HG03354 (cell line): ENCODE results near the gene PHLPP1.

Experiments
- ATAC-seq: cut with Tn5 transposase; IDR thresholded peaks from one replicate; pipeline ENCODE4 v1.9.1; 2021; ENCODE audit warnings: mild to moderate bottlenecking; ENCODE audit not compliant: unreplicated experiment, poor library complexity, severe bottlenecking

The PHLPP1 gene

DNA sequence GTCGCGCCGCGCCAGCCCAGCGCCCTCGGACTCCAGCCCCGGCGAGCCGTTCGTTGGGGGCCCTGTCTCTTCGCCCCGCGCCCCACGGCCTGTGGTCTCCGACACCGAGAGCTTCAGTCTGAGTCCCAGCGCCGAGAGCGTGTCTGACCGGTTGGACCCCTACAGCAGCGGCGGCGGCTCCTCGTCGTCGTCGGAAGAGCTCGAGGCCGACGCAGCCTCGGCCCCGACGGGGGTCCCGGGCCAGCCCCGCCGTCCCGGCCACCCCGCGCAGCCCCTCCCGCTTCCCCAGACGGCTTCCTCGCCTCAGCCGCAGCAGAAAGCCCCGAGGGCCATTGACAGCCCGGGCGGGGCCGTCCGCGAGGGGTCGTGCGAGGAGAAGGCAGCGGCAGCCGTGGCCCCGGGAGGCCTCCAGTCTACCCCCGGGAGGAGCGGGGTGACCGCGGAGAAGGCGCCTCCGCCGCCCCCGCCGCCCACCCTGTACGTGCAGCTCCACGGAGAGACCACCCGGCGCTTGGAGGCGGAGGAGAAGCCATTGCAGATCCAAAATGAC is 1.4 kb downstream of the PHLPP1 start:
- ATAC-seq, result peak; percentile 33

- no peak for ATAC-seq
Observed at GRCh38 chr18:62717169-62717924, 2.0 kb downstream of the PHLPP1 start.

- ATAC-seq, result no peak
Observed at GRCh38 chr18:62717925-62718800, 2.8 kb downstream of the PHLPP1 start.

- no peak for ATAC-seq
Observed at GRCh38 chr18:62720048-62720447, 4.7 kb downstream of the PHLPP1 start.

- ATAC-seq, result no peak
Observed at GRCh38 chr18:62720766-62721613, 5.6 kb downstream of the PHLPP1 start.

- ATAC-seq, result no peak
Observed at GRCh38 chr18:62721839-62722795, 6.8 kb downstream of the PHLPP1 start.

DNA sequence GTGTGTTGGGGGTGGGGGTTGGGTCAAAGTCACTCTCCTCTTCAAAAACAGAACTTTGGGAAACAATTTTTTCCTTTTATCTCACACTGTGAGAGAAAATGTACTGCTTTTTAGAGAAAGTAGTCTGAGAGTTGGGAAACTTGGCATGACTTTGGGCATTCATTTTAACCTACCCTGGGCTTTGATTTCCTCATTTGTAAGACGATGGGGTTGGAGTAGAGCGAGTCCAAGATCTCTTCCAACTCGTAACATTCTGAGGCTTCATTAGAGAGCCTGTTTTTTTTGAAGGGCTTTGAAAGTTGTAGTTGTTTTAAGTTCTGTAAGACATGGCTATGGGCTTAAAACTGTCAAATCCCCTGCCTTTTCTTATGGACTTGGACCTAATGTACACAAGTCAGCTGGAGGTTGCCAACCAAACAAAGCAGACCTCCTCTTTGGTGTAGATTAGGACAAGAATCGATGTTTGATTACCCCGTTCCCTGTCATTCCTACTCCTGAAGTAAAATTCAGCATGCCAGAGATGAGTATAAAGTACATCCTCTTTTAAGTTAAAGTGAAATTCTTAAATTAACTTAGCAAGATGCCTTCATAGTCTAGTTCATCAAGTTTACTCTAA is 8.4 kb downstream of the PHLPP1 start:
- no peak for ATAC-seq

DNA sequence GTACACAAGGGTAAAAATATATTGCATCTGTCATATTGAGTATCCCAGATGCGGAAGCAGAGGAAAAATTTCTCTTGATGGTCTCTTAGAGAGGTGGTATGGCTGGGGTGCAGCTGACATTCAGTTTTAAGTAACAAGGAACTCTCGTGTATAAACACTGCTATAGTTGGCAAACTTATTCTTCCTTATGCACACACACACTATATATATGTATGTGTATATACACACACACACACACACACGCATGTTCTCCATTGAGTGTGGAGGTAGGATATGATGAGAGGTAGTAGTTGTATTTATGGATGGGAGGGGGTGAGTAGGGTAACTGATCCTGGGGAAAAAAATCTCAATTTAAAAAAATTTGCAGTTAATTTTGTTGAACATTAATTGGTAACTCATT is 10.6 kb downstream of the PHLPP1 start:
- no peak for ATAC-seq

- ATAC-seq, result no peak
Observed at GRCh38 chr18:62728254-62728653, 12.9 kb downstream of the PHLPP1 start.

GRCh38 chr18:62729487-62730386 is 14.4 kb downstream of the PHLPP1 start:
- peak; percentile 90 for ATAC-seq

DNA sequence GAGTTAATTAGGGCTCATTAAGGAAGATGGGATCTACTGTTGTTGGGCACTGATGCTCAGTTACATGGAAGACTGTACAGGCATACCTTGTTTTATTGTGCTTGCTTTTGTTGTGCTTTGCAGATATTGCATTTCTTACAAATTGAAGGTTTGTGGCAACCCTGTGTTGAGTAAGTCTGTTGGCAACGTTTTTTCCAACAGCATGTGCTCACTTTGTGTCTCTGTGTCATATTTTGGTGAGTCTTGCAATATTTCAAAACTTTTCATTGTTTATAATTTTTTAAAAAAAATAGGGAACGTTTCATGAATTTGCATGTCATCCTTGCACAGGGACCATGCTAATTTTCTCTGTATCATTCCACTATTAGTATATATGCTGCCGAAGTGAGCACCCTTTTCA is 15.6 kb downstream of the PHLPP1 start:
- no peak for ATAC-seq

GRCh38 chr18:62732617-62733016 is 17.3 kb downstream of the PHLPP1 start:
- ATAC-seq, result no peak

- ATAC-seq, result no peak
Observed at GRCh38 chr18:62734290-62734689, 18.9 kb downstream of the PHLPP1 start.

GRCh38 chr18:62735387-62735786 is 20.0 kb downstream of the PHLPP1 start:
- ATAC-seq, result no peak

DNA sequence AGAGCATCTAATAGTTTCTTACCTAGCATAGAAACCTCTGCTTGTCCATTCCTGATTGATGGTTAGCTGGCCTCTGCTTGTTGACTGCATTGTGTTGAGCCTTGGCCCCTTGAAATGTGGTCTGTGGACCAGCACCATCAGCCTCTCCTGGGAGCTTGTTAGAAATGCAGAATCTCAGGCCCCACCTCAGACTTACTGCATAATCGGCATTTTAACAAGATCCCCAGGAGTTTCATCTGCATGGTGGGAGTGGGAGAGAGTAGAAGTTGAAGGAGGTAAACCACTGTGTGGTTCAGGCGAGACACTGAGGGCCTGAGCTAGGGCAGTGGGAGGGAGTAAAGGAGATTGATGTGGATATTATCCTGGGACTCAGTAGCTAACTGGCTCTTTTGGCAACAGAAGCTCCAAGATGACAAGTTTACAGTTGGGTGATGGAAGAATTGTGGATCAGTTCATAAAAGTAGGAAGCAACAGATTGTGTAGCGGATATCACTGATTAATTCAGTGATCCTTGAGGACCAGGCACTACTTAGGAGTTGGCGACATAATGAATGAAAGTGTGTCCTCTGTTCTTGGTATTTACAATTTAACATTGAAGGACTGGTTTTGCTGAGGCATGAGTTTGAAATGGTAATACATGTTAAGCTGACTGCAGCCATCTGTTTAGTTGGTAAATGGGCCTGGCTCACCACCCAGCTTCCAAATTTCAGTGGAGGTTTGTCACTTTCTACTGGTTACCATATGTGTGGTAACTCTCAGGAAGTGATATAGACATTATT is 20.9 kb downstream of the PHLPP1 start:
- no peak for ATAC-seq

GRCh38 chr18:62737241-62737873 is 22.0 kb downstream of the PHLPP1 start:
- ATAC-seq, result no peak
